GM12878 (cell line): ENCODE measurements around the gene CREG1. TPM values are rescaled to one million over a fixed set of nuclear protein-coding genes. Genes with fewer than 3 reads are reported as not detected.
A peak's percentile ranks its signal among the peaks of the same experiment; 100 is the strongest.

Source experiments
- ATAC-seq: fragments of 200-7000 bp; cut with Tn5 transposase; 3 replicates; pipeline ENCODE4 v1.9.1; 2020; ENCODE audit warnings: mild to moderate bottlenecking, moderate library complexity
- BruUV-seq: library from RNA; stranded (reverse); fragments of 400-500 nt; replicated peaks from 2 replicates; lab custom pipeline; 2021; lab: Mats Ljungman, UMichigan
- CTCF ChIA-PET: fragments of 300-600 bp; sonication (Branson Sonifier 250); formaldehyde crosslinking; extraction: SDS; loops from one replicate; lab custom pipeline; 2021; ENCODE audit warnings: inconsistent platforms; lab: Yijun Ruan, JAX
- POLR2A ChIA-PET: fragments of 350-600 bp; formaldehyde crosslinking; extraction: SDS; loops from one replicate; lab custom pipeline; 2021; ENCODE audit warnings: inconsistent platforms; lab: Charles Lee
- RAD21 ChIA-PET: fragments of 300-600 bp; sonication (Branson Sonifier 250); formaldehyde crosslinking; loops from one replicate; lab custom pipeline; 2023; ENCODE audit warnings: antibody characterized with exemption; ENCODE audit not compliant: unreplicated experiment; lab: Charles Lee
- SMC1A ChIA-PET: fragments of 300-600 bp; sonication (Branson Sonifier 250); formaldehyde crosslinking; loops from one replicate; lab custom pipeline; 2023; ENCODE audit not compliant: unreplicated experiment, uncharacterized antibody; lab: Charles Lee
- DNase-seq: peaks from one replicate; pipeline ENCODE4 v3.0.0-alpha.2; 2011; ENCODE audit warnings: low read depth, low spot score
- FAIRE-seq: peaks from 3 replicates; lab custom pipeline; 2011; peaks lifted over from hg19 to GRCh38; lab: Jason Lieb, UNC
- H2AFZ ChIP-seq: 2 replicates; pipeline ENCODE4 v1.6.0; 2011; ENCODE audit warnings: low read depth, low read length, control low read depth; ENCODE audit not compliant: control insufficient read depth
- H3K27ac ChIP-seq: 2 replicates; pipeline ENCODE4 v1.5.1; 2011; ENCODE audit warnings: control low read depth; ENCODE audit not compliant: control insufficient read depth, insufficient read depth
- H3K27me3 ChIP-seq, 2 experiments: replicated peaks in 1 of 2; 2 replicates each; pipeline versions ENCODE4 v1.6.0 to v1.6.1; 2011; ENCODE audit warnings: low read length in 1 of 2; ENCODE audit not compliant: control insufficient read depth in 2 of 2, insufficient read depth in 2 of 2
- H3K36me3 ChIP-seq, 2 experiments: 2 replicates each; pipeline ENCODE4 v1.5.1; 2011; ENCODE audit warnings: low read length in 1 of 2; ENCODE audit not compliant: control insufficient read depth in 2 of 2, insufficient read depth in 2 of 2
- H3K4me1 ChIP-seq: 2 replicates; pipeline ENCODE4 v1.6.1; 2011; ENCODE audit warnings: mild to moderate bottlenecking, low read length, moderate library complexity, mixed read lengths; ENCODE audit not compliant: control insufficient read depth, insufficient read depth
- H3K4me2 ChIP-seq: 2 replicates; pipeline ENCODE4 v1.6.0; 2011; ENCODE audit warnings: control low read depth; ENCODE audit not compliant: control insufficient read depth, insufficient read depth
- H3K4me3 ChIP-seq: fragments of 200-600 bp; sonication (generic); 2 replicates; pipeline ENCODE4 v1.5.1; 2016
- H3K79me2 ChIP-seq: 2 replicates; pipeline ENCODE4 v1.6.0; 2011; ENCODE audit warnings: low read length; ENCODE audit not compliant: control insufficient read depth, insufficient read depth
- H3K9ac ChIP-seq: 2 replicates; pipeline ENCODE4 v1.8.0; 2011; ENCODE audit warnings: low read length, control low read depth, mixed read lengths; ENCODE audit not compliant: control insufficient read depth, insufficient read depth
- H3K9me3 ChIP-seq: replicated peaks from 3 replicates; pipeline ENCODE4 v1.5.1; 2011; ENCODE audit warnings: mild to moderate bottlenecking, low read length; ENCODE audit not compliant: control insufficient read depth, insufficient read depth
- H4K20me1 ChIP-seq: 2 replicates; pipeline ENCODE4 v1.6.0; 2011; ENCODE audit not compliant: control insufficient read depth, insufficient read depth
- ELK1 ChIP-seq: IDR thresholded peaks from 2 replicates; pipeline ENCODE4 v1.6.1; 2012; ENCODE audit warnings: low read depth, low read length, improper control_type of control experiment
- MTA2 ChIP-seq: fragments of 450-650 bp; IDR thresholded peaks from 2 replicates; pipeline ENCODE4 v1.6.1; 2016; ENCODE audit warnings: low read depth, mild to moderate bottlenecking, moderate library complexity
- NRF1 ChIP-seq: conservative IDR thresholded peaks from 2 replicates; pipeline ENCODE4 v1.6.1; 2011; ENCODE audit warnings: mild to moderate bottlenecking, low read depth, low read length, improper control_type of control experiment
- REST ChIP-seq: IDR thresholded peaks from 2 replicates; pipeline ENCODE4 v1.6.1; 2012; ENCODE audit warnings: mild to moderate bottlenecking, low read depth, low read length
- SREBF2 ChIP-seq: IDR thresholded peaks from 2 replicates; pipeline ENCODE4 v1.6.1; 2012; ENCODE audit warnings: mild to moderate bottlenecking, low read length
- TARDBP ChIP-seq: IDR thresholded peaks from 2 replicates; pipeline ENCODE4 v1.6.1; 2016; ENCODE audit warnings: borderline replicate concordance
- USF2 ChIP-seq: IDR thresholded peaks from 2 replicates; pipeline ENCODE4 v1.6.1; 2011; ENCODE audit warnings: low read depth, low read length, improper control_type of control experiment, borderline replicate concordance
- ZSCAN29 ChIP-seq: fragments of 450-650 bp; IDR thresholded peaks from 2 replicates; pipeline ENCODE4 v1.6.1; 2017; ENCODE audit warnings: mild to moderate bottlenecking, moderate library complexity
- WGBS: methylation state at CpG from one replicate; pipeline ENCODE4 v1.1.6; 2016; ENCODE audit warnings: low lambda C conversion rate; ENCODE audit not compliant: insufficient replicate concordance, insufficient coverage; ENCODE audit errors: missing lambda C conversion rate; 5-methylcytosine and 5-hydroxymethylcytosine counted together
- in situ Hi-C: fragments of 300-500 bp; cut with MboI; formaldehyde crosslinking; loops from 9 replicates; pipeline ENCODE4 v1.14.3; 2018; ENCODE audit warnings: mixed read lengths
- intact Hi-C: fragments of 100-400 bp; cut with micrococcal nuclease; formaldehyde crosslinking; loops from one replicate; pipeline ENCODE4 v1.14.2; 2022; ENCODE audit not compliant: unreplicated experiment
- polyA plus RNA-seq, 11 experiments: library from polyadenylated mRNA; depleted of rRNA in 4 of 11; unstranded in 6 of 11; stranded (reverse) in 5 of 11; fragments of >200 nt; fragmentation: Nextera tagmentation in 4 of 11; fragmentation: Illumina TruSeq in 1 of 11; extraction: Ambion mirVana in 4 of 11; extraction: Trizol in 1 of 11; gene quantifications; 1 replicate in 1 of 11; 2 replicates in 10 of 11; pipeline versions ENCODE4 v1.2.1 to v1.2.3, GENCODE V29; 2011 to 2016; ENCODE audit warnings: inconsistent platforms in 2 of 11, missing spikeins in 2 of 11, low read depth in 1 of 11
- total RNA-seq, 4 experiments: library from RNA; depleted of rRNA in 3 of 4; stranded (reverse); fragments of >200 nt in 3 of 4; fragmentation: Illumina TruSeq in 1 of 4; extraction: Trizol in 1 of 4; gene quantifications; 2 replicates each; pipeline versions ENCODE4 v1.2.1 to v1.2.3, GENCODE V29; 2013 to 2021

Gene CREG1
- total and polyA plus RNA-seq, 10 of the 15 experiments (the other 5 are each of a cell fraction or from before 2014, with no cell fraction given), result 5.3 to 43.8 (median 22.1) TPM

- TF ChIP-seq REST (no peak), USF2 (no peak), MTA2 (no peak)
Observed at GRCh38 chr1:167564612-167565270, 11.2 kb upstream of the CREG1 start (continued).

- DNase-seq, result no peak
- Histone ChIP-seq H3K27me3 (no peaks in the 10 kb centered on the region), H3K4me2 (no peak overlapping the region), H3K79me2 (no peaks in the 10 kb centered on the region), H3K9ac (no peak overlapping the region), H3K27ac (no peak overlapping the region), H3K36me3 (no peaks in the 10 kb centered on the region), H2AFZ (no peak overlapping the region), H4K20me1 (no peaks in the 10 kb centered on the region), H3K9me3 (no peaks in the 10 kb centered on the region), H3K4me3 (no peak overlapping the region), H3K4me1 (peaks cover 8% of the 10 kb centered on the region; the same call in 1 of the 2 replicates)
- ChIA-PET CTCF (interaction anchor here (0.5 to 3.5 kb wide), 9 partner anchors 8 to 505 kb away, joined by 3 to 17 read pairs (median 9); partner anchors contain the start of gene CREG1), POLR2A (interaction anchor here (1.8 kb wide), 1 partner anchor 10 kb away, joined by 7 read pairs; the partner anchor contains the start of gene CREG1), SMC1A (interaction anchor here (0.7 to 3.3 kb wide), 14 partner anchors 8 to 295 kb away, joined by 3 to 15 read pairs (median 3); partner anchors contain the start of gene CREG1), RAD21 (interaction anchor here (0.9 to 2.3 kb wide), 2 partner anchors 29 to 124 kb away, joined by 3 to 10 read pairs; no protein-coding TSS in a partner anchor)
- intact Hi-C loops (no loop called here), in situ Hi-C loops (no loop called here)
- BruUV-seq, result no TSS peak
- peak; percentile 21; the same call in 2 of the 3 replicates for ATAC-seq
- WGBS, result 72% methylated on average over 7 of the region's 7 CpGs
- FAIRE-seq, result no peak
- TF ChIP-seq TARDBP, result no peak
- TF ChIP-seq ZSCAN29, result no peak
- TF ChIP-seq ELK1, result no peak
- TF ChIP-seq NRF1, result no peak
- no peak for TF ChIP-seq USF2
- TF ChIP-seq SREBF2, result no peak
Observed at GRCh38 chr1:167563579-167564246, 10.2 kb upstream of the CREG1 start.
